Fibroblast of skin of scalp (primary cell): ENCODE results near the gene GNAQ.
A peak's percentile ranks its signal among the peaks of the same experiment; 100 is the strongest.

Experiments used
- DNase-seq: peaks from one replicate; pipeline ENCODE4 v3.0.0-alpha.2; 2013

The GNAQ gene

DNA sequence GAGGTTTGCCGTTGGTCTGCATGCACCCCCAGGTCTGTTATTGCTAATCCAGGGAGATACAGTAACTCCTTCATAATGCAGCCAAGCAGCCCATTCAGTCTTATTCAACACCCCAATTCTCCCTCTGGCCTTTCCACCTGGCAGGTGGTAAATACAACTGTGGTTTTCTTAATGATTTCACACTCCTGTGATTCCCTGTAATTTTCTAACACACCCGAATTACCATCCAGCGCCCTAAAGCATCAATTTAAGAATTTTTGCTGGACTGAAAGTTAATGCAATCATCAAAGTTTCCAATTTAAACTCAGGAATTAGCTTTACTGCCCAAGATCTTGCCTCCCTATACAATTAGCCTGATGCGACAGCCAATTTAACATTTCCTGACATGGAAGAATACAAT, 62.5 kb downstream of the GNAQ start:
- no peak for DNase-seq

DNA sequence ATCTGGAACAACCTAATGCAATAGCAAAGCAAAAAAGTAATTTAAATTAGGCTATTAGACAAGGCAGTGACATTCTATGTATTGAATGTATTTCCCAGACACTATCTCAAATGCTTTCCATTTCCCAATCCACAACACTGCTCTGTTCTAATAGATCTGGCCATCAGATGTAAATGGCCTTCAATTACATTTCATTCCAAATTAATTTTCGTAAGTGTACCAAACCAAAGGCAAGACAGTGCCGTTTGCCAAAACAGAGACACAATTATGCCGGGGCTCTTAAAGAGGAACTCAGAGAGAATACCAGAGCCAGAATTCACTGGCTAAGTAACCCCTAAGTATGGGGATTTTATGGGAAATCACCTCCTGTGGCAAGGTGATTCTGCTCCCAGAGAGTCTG, 63.1 kb downstream of the GNAQ start:
- no peak for DNase-seq

DNA sequence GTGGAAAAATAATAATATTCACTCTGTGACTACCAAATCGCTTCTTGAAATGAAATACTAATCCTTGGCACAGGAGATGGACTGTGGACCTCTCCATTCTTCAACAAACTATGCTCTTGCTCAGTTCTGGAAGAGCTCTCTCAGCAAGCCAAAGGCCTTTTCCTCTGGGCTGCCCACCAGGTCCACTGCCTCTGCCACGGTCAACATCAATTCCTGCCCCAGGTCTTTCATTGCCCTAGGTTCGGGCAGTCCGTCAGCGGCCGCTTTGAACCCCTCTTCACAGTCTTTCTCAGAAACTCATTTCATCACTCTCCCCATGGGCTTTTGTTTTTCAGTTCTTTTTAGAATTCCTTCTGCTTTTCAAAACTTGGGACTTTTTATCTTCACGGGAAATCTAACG, 64.9 kb downstream of the GNAQ start:
- no peak for DNase-seq

DNA sequence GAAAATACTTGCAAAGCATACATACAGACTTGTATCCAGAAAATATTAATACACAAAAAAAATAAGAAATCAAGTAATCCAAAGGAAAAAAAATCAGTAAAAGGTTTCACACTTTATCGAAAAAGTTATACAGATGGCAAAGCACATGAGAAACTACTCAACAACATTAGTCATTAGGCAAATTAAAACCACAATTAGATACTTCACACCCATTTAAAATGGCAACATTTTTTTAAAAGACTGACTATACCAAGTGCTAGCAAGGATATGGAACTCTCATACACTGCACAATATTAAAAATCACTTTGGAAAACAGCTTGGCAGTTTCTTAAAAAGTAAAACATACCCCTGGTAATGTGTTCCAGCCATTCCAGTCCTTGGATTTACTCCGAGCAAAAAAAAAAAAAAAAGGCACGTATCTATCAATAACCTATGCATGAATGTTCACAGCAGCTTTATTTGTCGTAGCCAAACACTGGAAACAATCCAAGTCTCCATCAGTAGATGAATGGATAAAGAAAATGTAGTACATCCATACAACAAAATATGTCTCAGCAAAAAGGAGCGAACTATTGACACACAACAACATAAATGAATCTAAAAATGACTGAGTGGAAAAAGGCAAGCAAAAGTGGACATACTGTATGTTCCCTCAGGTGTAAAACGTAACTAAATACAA, 66.0 kb downstream of the GNAQ start:
- no peak for DNase-seq

DNA sequence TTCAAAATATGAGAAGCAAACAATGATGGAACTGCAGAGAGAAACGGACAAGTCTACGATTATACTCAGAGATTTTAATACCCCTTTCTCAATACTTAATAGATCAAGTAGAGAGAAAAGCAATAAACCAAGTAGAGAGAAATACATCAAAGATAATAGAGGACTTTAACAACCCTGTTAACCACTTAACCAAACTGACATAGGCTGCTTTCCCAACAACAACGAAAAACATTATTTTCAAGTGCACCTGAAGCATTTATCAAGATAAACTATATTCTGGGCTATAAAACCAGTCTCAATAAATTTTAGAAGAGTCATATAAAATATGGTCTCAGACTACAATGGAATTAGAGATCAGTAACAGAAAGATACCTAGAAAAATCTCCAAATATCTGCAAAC, 67.4 kb downstream of the GNAQ start:
- no peak for DNase-seq

DNA sequence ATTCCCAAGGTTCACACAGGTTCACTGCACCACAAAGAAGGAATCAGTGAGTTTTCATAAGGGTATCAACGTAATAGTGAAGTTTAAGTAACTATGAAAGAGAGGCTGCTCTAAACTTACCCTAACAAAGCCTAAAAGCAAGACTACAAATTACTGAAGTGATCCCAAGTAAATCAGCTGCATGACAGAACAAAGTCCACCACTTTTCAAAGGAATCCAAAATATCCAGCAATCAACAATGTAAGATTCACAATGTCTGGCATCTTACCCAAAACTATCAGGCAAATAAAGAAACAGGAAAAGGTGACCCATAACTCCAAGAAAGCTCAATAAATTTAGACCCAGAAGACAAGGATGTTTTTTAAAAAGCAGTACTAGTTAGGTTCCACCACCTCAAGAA, 70.1 kb downstream of the GNAQ start:
- peak; percentile 51 for DNase-seq

DNA sequence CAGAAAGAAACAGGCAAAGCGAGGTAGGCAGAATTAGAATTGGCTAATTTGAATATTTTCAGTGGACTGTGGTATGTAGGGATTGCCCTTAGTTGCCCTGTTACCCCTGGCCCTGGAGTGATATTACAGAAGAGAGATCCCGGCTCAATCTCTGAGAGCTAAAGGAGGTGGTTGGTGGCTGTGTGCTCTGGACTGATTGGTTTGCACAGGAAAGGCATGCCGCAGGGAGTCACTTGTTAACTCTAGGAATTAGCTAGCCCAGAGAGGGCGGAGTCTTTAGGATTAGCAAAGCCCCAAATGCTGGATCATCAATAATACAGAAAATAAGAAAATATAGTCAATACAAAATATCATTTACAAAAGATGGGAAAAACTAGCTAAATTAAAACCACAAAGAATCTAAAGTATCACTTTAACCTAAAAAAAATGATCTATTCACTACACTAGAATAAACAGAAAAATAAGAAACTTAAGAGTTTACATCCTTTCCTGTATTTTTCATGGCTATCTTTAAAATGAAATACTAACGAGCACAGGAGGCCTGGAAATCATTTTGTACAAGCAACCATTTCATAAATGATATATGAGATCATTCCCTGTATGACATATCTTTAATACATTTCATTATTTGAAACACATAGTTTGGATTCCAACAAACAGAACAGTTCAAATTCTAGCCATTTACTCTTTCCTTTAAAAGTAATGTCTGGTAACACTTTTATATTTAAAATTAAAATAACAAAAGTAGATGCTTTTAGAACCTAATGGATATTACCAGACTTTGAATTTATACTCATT, 71.1 kb downstream of the GNAQ start:
- DNase-seq = peak; percentile 57

DNA sequence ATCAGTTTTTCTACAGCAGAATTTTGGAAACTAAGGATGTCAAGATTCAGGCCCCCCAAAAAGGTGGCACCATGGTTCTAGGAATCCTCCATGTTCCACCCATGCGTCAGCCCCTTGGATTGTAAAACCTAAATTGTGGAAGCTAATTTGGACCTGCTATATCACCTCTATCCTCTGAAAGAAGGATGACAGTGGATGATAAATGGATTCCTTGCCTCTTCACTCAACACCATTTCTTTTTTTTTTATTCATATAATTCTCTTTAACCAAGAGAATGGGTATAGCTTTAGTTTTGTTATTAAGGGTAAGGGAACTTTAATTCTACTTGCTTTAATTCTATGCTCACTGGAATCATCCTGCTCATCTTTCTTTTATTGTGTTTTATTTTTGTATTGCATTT, 71.8 kb downstream of the GNAQ start:
- no peak for DNase-seq

DNA sequence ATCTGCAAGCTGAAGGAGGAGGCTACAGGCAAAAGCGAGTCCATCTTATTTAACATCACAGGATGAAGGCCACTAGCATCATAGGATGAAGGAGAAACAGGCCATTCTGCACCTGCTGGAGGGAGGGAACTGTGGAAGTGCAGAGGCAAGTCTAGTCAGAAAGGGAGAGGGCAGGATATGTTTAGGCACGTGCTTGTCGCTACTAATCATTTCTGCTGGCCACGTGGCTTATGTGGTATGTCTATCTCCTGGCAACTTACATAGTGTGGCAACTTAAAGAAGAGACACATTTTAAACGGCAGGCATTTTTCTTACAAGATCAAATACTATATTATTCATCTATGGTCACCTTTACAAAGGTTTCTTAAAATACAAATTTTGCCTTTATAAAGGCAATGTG, 74.0 kb downstream of the GNAQ start:
- DNase-seq = no peak

DNA sequence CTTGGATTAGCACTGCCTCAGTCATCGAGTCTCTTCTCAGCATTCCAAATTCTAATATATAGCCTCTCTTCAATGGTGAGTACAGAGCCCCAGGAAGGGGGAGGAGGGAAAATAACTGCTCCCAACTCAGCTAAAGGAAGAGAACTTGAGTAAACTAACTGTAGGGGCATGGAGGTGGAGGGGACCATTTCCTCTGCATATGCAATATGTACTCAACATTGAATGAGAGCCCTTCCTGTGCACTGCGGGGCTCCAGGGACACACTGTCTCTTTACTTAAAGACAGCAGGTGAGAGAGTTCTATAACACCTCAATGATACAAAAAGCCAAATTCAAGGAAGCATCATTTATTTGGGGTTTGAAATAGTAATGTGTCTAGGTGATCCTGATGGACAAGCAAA, 75.1 kb downstream of the GNAQ start:
- no peak for DNase-seq

DNA sequence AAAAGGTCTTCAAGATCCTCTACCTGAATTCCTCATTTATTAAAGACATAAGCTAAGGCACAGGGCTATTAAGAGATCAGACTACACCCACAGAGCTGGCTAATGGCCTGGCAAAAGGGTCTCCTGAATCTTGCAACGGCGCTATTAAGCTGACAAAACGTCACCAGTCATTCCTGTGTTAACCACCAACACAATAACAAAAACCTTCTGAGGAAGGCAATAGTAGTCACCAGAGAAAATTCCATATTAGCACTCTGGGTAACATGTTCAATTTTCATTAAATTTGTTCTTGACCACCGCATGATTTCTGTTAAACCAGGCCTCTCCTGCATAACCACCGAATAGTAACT, 77.0 kb downstream of the GNAQ start:
- DNase-seq = peak; percentile 33

DNA sequence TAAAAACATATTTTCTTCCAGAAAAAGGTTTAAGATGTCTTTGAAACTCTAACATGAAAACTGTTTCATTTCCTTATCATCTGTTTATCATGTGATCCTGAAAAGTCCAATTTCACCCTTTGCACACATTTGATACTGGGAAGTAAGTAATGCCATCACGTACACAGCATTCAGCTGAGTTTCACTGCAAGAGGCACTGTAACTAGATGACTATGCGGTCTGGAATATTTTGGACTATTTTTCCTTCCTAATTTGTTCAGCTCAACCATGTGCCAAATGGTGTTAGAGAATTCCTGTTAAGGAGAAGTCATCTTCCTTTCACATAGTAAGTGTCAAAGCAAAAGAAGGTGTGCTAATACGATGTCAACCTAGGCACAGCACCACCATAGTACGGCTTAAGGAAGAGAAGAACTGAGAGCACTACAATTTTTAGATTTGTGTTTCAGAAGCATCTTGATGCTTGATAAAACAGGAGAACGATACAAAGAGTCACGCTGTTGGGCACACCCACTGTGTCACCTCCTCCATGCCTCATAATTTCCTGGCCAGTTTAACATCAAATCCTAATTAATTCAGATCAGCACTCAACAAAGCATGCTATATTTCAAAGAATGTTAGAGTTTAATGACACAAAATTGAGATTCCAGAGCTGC, 77.5 kb downstream of the GNAQ start:
- DNase-seq = peak; percentile 53

DNA sequence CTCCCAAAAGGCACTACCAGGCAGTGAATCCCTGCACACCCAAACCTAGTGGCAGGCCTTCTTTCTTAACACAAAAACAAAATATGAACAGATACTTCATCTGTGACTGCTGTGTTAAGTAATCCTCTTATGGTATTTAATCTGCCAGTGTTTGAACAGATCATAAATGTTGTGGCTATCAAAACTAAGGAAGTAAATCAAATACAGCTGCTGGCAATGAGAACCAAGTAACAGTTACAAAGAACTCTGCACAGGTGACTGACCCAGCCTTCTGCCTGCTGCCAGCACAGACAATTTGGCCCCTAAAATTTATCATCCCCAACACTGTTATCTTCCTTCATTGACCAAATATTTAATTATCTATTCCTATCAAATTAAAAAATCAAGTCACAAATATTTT, 78.0 kb downstream of the GNAQ start:
- DNase-seq = peak; percentile 25

DNA sequence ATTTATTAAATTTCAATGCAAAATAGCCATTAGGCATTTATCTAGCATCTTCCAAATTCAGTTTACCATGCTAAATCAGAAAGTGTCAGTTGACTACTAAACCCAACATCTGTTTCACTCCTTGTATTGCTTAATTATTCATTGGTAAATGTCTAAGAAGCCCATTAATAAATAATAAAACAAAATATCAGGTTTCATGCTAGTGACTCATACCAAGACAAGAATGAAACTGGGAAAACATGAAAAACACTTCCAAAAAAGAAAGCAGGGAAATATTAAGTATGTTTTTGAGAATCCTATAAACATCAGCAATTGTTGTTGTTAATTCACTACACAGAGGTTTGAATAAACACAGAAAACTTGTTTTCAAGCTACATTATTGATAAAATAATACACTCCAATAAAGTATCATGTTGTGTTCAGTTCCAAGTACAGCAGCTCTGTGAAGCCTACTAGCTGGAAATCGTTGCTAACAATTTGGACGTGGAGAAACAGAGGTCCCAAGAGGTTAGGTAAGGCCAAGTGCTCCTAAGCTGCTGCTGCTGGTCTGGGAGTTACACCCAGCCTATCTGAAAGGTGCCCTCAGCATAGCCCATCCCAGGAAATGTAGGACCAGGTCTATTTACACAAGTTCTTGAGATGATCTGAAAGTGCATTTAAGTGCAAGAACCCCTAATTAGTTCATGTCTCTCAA, 78.8 kb downstream of the GNAQ start:
- peak; percentile 29 for DNase-seq

DNA sequence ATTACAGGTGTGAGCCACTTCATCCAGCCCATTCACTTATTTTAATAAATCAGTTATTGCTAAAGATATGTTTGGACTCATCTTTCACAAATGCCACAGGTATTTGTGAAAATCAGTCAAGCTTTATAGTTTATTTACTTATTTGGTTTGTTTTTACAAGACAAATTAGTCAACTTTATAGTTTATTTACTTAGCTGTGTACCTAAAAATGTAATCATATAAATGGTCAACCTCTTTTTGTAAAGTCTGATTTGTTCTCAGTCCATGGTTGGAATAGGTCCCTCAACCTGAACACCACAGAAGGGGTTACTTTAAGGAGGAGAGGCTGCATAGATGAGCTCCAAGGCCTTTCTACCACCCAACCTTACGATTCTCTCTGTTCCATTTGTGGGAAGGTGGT, 80.2 kb downstream of the GNAQ start:
- no peak for DNase-seq

DNA sequence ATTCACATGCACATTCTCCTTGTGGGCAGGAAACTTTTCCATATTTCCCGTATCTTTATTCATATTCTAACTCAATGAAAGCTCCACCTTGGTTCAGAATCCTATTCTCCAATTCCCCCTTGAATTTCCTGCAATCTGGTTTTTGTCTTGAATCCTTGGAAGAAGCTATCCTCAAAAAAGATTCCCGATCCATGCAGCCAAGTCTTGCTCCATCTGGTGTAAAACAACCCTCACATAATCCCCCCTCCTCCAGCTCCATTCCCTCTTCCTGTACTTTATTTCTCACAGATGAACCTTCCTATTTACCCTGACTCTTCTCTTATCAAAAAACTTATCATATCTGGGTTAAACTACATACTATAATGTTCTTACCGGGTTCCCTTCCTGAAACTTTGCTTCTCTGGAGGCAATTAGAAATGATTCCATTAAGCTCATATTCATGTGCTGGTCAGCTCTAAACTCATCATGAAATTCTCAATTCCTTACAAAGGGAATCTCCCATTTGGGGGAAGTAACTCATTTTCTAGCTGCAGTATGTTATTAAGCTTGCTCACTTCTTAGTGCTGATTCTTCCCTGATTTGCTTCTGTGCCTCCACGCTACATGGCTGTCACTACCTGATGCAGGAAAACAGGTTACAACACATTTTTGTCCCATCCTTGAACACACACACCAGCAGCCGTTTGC, 81.7 kb downstream of the GNAQ start:
- no peak for DNase-seq

DNA sequence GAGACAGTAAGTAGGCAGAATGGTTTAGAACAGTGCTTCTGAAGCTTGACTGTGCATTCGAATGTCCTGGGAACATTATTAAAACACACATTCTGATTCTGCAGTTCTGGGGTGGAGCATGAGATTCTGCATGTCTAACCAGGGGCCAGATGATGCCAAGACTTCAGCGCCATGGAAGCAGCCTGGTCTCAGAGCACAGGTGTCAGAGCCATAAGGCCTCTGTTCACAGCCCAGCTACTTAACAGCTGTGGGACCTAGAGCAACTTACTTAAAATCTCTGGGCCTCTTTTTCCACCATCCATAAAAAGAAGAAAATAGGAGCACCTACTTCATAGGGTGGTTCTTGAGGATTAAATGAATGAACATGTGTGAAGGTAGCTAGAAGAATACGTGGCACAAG, 84.0 kb downstream of the GNAQ start:
- DNase-seq = no peak

DNA sequence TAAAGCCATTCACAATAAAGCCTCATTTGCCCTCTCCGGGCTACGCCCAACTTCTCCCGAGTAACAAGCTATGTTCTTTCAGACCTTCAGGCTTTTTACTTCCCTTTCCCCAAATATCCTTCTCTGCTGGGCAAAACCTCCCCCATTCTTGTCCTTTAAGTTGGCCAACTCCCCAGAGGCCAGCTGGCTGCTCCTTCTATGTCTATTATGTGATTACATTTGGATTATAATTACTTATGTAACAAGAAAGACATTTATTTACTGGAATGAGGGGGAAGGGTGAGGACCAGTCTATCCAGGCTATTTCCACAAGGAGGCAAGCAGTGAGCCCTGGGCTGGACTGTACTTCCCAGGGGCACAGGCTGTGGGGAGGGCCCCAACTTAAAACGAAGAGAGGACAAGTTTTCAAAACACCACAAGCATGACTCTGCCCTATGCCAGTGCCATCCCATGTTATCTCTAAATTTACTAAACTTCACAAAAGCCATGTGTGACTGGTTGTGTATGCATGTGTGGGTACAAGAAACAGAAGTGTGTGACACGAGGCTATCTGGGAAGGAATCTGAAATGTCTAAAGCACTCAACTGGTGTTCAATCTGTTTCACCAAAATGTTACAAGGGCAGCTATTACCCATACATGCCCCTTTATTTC, 84.5 kb downstream of the GNAQ start:
- no peak for DNase-seq

DNA sequence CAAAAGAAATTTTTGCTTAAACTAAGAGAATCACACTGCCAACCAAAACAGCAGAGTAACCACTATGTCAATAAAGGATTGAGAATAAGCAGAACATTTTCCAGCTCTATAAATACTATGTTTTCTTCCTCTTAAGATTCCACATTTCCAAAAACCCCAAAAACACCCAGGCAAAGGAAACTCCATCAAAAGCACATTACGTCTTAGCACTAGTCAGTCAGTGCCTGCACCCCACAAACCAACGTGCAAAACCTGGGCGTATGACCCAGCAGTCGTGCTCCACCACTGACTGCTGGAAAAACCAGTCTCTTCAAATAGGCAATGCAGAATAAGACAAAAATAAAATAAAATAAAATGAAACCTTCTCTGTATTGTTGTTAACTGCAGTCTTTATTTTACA, 85.3 kb downstream of the GNAQ start:
- DNase-seq = peak; percentile 46

DNA sequence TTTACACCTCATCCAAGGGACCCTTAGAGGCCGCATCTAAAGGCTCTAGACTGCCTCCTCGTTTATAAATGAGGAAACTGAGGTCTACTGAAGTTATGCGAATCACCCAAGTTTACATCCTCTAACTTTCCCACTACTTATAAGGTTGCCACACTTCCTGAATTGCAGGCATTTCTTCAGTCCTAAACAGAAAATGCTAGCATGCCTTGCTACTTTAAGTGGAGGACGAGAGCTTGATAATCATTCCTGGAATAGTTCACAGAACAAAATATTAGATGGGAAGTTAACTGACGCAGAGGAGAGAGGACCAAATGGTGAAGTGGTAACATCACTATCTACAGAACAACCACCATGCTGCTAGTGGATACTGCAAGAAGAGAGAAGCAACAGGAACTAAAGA, 85.8 kb downstream of the GNAQ start:
- DNase-seq = peak; percentile 50

DNA sequence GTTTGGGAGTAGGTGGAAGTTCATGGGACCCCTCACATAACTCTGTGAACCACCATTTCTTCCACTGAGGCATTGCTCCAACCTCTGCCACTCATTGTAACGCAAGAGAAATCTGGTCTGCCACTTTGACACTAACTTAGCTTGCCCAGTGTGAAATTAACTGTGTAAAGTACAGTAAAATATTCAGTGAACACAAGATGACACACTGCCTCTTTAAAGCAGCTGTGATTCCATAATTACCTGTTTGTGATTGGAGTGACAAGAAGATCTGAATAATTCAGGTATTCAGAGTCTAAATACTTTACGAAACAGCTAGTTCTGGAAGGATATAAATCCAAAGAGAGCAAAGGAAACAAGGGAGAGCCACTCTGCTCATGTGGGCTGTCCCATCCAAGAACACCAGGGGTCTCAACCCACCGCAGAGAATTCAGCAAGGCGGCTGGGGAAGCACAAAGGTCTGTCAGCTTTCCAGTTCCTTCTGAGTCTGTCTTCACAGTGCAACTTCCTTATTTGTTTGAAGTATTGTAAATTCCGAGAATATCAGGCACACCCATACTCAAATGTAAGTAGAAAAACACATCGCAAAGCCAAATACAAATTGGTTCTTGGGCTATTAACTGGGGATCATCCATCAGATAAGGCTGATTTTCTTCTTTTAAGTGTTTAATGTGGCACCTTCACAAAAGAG, 86.9 kb downstream of the GNAQ start:
- DNase-seq = no peak

DNA sequence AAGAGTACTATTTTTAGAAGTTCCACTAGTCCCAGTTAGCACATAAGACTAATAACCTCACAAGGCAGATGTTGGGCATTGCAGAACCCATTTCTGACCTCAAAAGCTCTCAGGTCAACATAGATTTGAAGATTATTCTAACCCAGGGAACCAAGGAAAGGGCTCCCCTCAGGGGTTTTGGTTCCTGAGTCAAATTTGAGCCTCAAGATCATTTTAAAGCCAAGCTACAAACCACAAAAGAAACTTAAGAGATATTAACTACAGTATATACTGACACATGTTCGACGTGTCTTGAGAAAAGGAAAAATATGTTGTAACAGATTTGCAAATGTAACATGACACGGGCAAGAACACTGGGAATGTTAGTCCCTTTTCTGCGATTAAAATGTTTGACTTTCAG, 88.6 kb downstream of the GNAQ start:
- peak; percentile 36 for DNase-seq
